ENCODE data around the gene EI24. TPM values are rescaled to one million over a fixed set of nuclear protein-coding genes. Genes with fewer than 3 reads are reported as not detected.

EI24 gene
- total and polyA plus RNA-seq, 2 of the 8 experiments (the other 6 are each of a cell fraction or from before 2014, with no cell fraction given) = 135 to 264 TPM

DNA sequence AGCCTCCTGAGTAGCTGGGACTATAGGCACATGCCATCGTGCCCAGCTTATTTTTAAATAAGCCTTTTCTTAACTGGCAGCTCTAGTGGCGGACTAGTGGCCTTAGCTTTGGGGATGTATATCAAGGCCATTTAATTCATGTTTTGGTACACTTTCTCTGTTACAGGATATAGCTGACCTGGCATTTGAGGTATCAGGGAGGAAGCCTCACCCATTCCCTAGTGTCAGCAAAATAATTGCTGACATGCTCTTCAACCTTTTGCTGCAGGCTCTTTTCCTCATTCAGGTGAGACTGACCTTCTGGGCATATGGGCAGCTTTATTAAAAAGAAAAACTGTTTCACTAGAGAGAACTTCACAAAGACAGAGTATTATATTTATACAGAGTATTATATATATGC lies 9.5 kb downstream of the EI24 start (continued):
- TF ChIP-seq RAD21 (IDR thresholded peaks at IDR 0.05 in 1 of 2, conservative IDR thresholded peaks at IDR 0.05 in 1 of 2; ENCODE audit: low read depth in 2 of 2, low read length in 2 of 2) (no peak), EGR1 (IDR thresholded peaks at IDR 0.05; ENCODE audit: borderline replicate concordance, low read depth, low read length) (no peak), GTF2F1 (IDR thresholded peaks at IDR 0.05; ENCODE audit: borderline replicate concordance, low read depth, low read length) (no peak), HDAC6 (IDR thresholded peaks at IDR 0.05; ENCODE audit: low read depth, low read length) (no peak), BRCA1 (IDR thresholded peaks at IDR 0.05; ENCODE audit: low read depth, low read length) (no peak), NANOG (IDR thresholded peaks at IDR 0.05; ENCODE audit: insufficient read depth, low read depth, low read length, poor library complexity, severe bottlenecking) (no peak), CBX8 (IDR thresholded peaks at IDR 0.05; ENCODE audit: borderline replicate concordance, low read depth, low read length) (no peak), RNF2 (IDR thresholded peaks at IDR 0.05; ENCODE audit: borderline replicate concordance, low read depth, low read length, missing control alignments, poor library complexity, severe bottlenecking) (no peak)

Measured in H1 (cell line).